H9 (cell line): ENCODE data around the gene GFY. TPM values are rescaled to one million over a fixed set of nuclear protein-coding genes. Genes with fewer than 3 reads are reported as not detected.

ENCODE experiments used
- DNase-seq: peaks from one replicate; pipeline ENCODE4 v3.0.0-alpha.2; 2017
- H2AFZ ChIP-seq: one replicate; pipeline ENCODE4 v1.6.1; 2013; ENCODE audit warnings: mild to moderate bottlenecking, low read length, control low read depth, moderate library complexity
- H2AK5ac ChIP-seq: 2 replicates; pipeline ENCODE4 v1.6.1; 2013; ENCODE audit warnings: low read length, control low read depth, mixed read lengths; ENCODE audit not compliant: insufficient read length
- H2BK120ac ChIP-seq: one replicate; pipeline ENCODE4 v1.6.1; 2013; ENCODE audit warnings: low read depth, mild to moderate bottlenecking, low read length, control low read depth, inconsistent platforms; ENCODE audit not compliant: poor library complexity, severe bottlenecking
- H2BK12ac ChIP-seq: 2 replicates; pipeline ENCODE4 v1.6.1; 2013; ENCODE audit warnings: low read length, control low read depth, mixed read lengths, low read depth; ENCODE audit not compliant: insufficient read length
- H2BK15ac ChIP-seq: 2 replicates; pipeline ENCODE4 v1.6.1; 2013; ENCODE audit warnings: low read depth, low read length, control low read depth
- H2BK20ac ChIP-seq: one replicate; pipeline ENCODE4 v1.6.1; 2013; ENCODE audit warnings: low read depth, mild to moderate bottlenecking, low read length, control low read depth, inconsistent platforms; ENCODE audit not compliant: poor library complexity, severe bottlenecking
- H2BK5ac ChIP-seq: 2 replicates; pipeline ENCODE4 v1.6.1; 2013; ENCODE audit warnings: low read length, control low read depth, mixed read lengths; ENCODE audit not compliant: insufficient read length
- H3K14ac ChIP-seq: 2 replicates; pipeline ENCODE4 v1.6.1; 2013; ENCODE audit warnings: low read length, control low read depth; ENCODE audit not compliant: insufficient read depth
- H3K18ac ChIP-seq: 2 replicates; pipeline ENCODE4 v1.6.1; 2013; ENCODE audit warnings: low read depth, mild to moderate bottlenecking, mixed read lengths, low read length, control low read depth; ENCODE audit not compliant: insufficient read length
- H3K23ac ChIP-seq: 2 replicates; pipeline ENCODE4 v1.6.1; 2013; ENCODE audit warnings: low read length, control low read depth, mixed read lengths, low read depth; ENCODE audit not compliant: insufficient read length
- H3K23me2 ChIP-seq: 2 replicates; pipeline ENCODE4 v1.6.1; 2013; ENCODE audit warnings: low read depth, mild to moderate bottlenecking, mixed read lengths, low read length, control low read depth; ENCODE audit not compliant: insufficient read length, poor library complexity, severe bottlenecking
- H3K27ac ChIP-seq: 2 replicates; pipeline ENCODE4 v1.5.1; 2013; ENCODE audit warnings: low read length, control low read depth, mixed read lengths, low read depth; ENCODE audit not compliant: insufficient read length
- H3K27me3 ChIP-seq: 2 replicates; pipeline ENCODE4 v1.6.1; 2013; ENCODE audit warnings: low read length, control low read depth, inconsistent platforms; ENCODE audit not compliant: insufficient read depth
- H3K4ac ChIP-seq: 2 replicates; pipeline ENCODE4 v1.6.1; 2013; ENCODE audit warnings: low read depth, mild to moderate bottlenecking, control low read depth, inconsistent platforms, low read length, moderate library complexity
- H3K4me1 ChIP-seq: 2 replicates; pipeline ENCODE4 v1.6.1; 2013; ENCODE audit warnings: low read length, control low read depth, inconsistent platforms; ENCODE audit not compliant: insufficient read depth
- H3K4me2 ChIP-seq: 2 replicates; pipeline ENCODE4 v1.6.1; 2013; ENCODE audit warnings: low read length, control low read depth, mixed read lengths; ENCODE audit not compliant: insufficient read length, insufficient read depth
- H3K56ac ChIP-seq: 2 replicates; pipeline ENCODE4 v1.6.1; 2013; ENCODE audit warnings: low read depth, mild to moderate bottlenecking, mixed read lengths, low read length, control low read depth; ENCODE audit not compliant: insufficient read length
- H3K79me1 ChIP-seq: 2 replicates; pipeline ENCODE4 v1.6.1; 2013; ENCODE audit warnings: low read depth, mild to moderate bottlenecking, moderate library complexity, low read length, control low read depth, inconsistent platforms; ENCODE audit not compliant: insufficient read depth, poor library complexity, severe bottlenecking
- H3K79me2 ChIP-seq: 2 replicates; pipeline ENCODE4 v1.6.1; 2013; ENCODE audit warnings: low read length, control low read depth, inconsistent platforms; ENCODE audit not compliant: insufficient read depth
- H3K9ac ChIP-seq: 2 replicates; pipeline ENCODE4 v1.6.1; 2013; ENCODE audit warnings: low read length, control low read depth, mixed read lengths; ENCODE audit not compliant: insufficient read length; ENCODE audit errors: extremely low read depth
- H3K9me3 ChIP-seq: one replicate; pipeline ENCODE4 v1.6.1; 2013; ENCODE audit warnings: low read depth, low read length, inconsistent platforms; ENCODE audit not compliant: control insufficient read depth
- H3T11ph ChIP-seq: one replicate; pipeline ENCODE4 v1.6.1; 2013; ENCODE audit warnings: mild to moderate bottlenecking, low read length, control low read depth, inconsistent platforms
- H4K20me1 ChIP-seq: one replicate; pipeline ENCODE4 v1.6.1; 2013; ENCODE audit not compliant: control insufficient read depth, insufficient read length, insufficient read depth
- H4K5ac ChIP-seq: 2 replicates; pipeline ENCODE4 v1.6.1; 2013; ENCODE audit warnings: low read depth, mild to moderate bottlenecking, mixed read lengths, low read length, control low read depth; ENCODE audit not compliant: insufficient read length
- H4K8ac ChIP-seq: replicated peaks from 2 replicates; pipeline ENCODE4 v1.6.1; 2013; ENCODE audit warnings: low read length, control low read depth, mixed read lengths, low read depth; ENCODE audit not compliant: insufficient read length
- H4K91ac ChIP-seq: 2 replicates; pipeline ENCODE4 v1.6.1; 2013; ENCODE audit warnings: low read depth, mild to moderate bottlenecking, moderate library complexity, mixed read lengths, low read length, control low read depth; ENCODE audit not compliant: insufficient read length
- H3K27ac Mint-ChIP-seq, 3 experiments: 2 replicates in 2 of 3; 3 replicates in 1 of 3; pipeline ENCODE4 v1.8.0; 2020 to 2021; ENCODE audit warnings: mixed read lengths in 3 of 3, mild to moderate bottlenecking in 1 of 3, moderate library complexity in 1 of 3
- H3K27me3 Mint-ChIP-seq: 2 replicates; pipeline ENCODE4 v1.8.0; 2021; ENCODE audit warnings: low read depth, mild to moderate bottlenecking, moderate library complexity, mixed read lengths
- H3K36me3 Mint-ChIP-seq, 3 experiments: 2 replicates in 2 of 3; 3 replicates in 1 of 3; pipeline ENCODE4 v1.8.0; 2020 to 2021; ENCODE audit warnings: low read depth in 3 of 3, mixed read lengths in 3 of 3; ENCODE audit not compliant: insufficient read depth in 1 of 3
- H3K4me1 Mint-ChIP-seq, 2 experiments: 2 replicates each; pipeline ENCODE4 v1.8.0; 2020; ENCODE audit warnings: mixed read lengths in 2 of 2
- H3K4me3 Mint-ChIP-seq, 2 experiments: 2 replicates in 1 of 2; 3 replicates in 1 of 2; pipeline ENCODE4 v1.8.0; 2020 to 2021; ENCODE audit warnings: mild to moderate bottlenecking in 2 of 2, mixed read lengths in 2 of 2, moderate library complexity in 1 of 2
- H3K9me3 Mint-ChIP-seq, 2 experiments: 2 replicates in 1 of 2; 3 replicates in 1 of 2; pipeline ENCODE4 v1.8.0; 2020; ENCODE audit warnings: mild to moderate bottlenecking in 2 of 2, mixed read lengths in 2 of 2, moderate library complexity in 1 of 2
- WGBS: extraction: QIAGEN DNeasy Blood & Tissue Kit; methylation state at CpG from one replicate; pipeline ENCODE4 v1.1.7; 2013; ENCODE audit warnings: missing lambda C conversion rate, low lambda C conversion rate, mixed read lengths; ENCODE audit not compliant: insufficient read length; ENCODE audit errors: extremely low coverage; 5-methylcytosine and 5-hydroxymethylcytosine counted together
- total RNA-seq: library from RNA; stranded (reverse); gene quantifications from 2 replicates; pipeline ENCODE4 v1.2.1, GENCODE V29; 2021
- TF ChIP-seq, protein P1 (sequence below): fragments of 200-600 bp; sonication (generic); conservative IDR thresholded peaks from 3 replicates; pipeline ENCODE4 v1.8.0; 2021; ENCODE audit warnings: antibody characterized with exemption, mild to moderate bottlenecking

Gene GFY
- total RNA-seq, 1 experiment from 2014 or later = 1.3 TPM

DNA sequence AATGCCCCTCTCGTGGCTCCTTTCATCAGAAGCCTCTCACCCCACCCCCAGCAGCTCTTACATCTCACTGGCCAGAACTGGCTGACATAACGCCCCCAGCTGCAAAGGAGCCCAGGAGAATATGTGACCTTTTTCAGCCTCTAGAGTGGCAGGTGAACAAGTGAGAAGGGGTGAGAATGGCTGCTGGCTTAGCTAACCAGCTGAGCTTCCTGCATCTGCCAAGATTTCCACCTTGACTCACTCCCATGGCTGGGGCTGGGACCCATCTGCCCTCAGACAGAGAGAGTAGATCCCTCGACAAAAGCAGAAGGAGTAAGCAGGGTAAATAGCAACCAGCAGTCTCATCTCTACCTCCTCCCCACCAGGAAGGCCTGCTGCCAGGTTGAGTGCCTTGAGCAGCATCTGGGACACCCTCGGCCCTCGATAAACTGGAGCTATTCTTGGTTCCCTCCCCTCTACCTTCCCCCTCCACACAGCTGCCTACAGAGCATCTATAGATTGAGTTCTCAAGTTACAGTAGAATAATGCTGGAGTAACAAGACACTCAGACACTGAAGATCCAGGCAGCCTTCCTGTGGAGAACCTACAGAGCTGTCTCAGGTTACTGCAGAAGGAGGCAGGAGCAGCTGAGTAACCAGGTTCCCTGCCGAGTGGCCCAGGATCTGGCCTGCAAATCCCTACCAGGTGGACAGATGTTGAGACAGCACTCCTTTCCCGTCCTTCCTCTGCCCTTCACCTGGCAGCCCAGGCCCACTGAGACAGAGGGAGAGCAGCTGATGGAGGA is 21.6 kb upstream of the GFY start:
- H2BK5ac ChIP-seq = peak overlapping the region; percentile 9
- TF ChIP-seq, protein P1, sequence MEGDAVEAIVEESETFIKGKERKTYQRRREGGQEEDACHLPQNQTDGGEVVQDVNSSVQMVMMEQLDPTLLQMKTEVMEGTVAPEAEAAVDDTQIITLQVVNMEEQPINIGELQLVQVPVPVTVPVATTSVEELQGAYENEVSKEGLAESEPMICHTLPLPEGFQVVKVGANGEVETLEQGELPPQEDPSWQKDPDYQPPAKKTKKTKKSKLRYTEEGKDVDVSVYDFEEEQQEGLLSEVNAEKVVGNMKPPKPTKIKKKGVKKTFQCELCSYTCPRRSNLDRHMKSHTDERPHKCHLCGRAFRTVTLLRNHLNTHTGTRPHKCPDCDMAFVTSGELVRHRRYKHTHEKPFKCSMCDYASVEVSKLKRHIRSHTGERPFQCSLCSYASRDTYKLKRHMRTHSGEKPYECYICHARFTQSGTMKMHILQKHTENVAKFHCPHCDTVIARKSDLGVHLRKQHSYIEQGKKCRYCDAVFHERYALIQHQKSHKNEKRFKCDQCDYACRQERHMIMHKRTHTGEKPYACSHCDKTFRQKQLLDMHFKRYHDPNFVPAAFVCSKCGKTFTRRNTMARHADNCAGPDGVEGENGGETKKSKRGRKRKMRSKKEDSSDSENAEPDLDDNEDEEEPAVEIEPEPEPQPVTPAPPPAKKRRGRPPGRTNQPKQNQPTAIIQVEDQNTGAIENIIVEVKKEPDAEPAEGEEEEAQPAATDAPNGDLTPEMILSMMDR = no peak
- no peaks in the 10 kb centered on the region for H3K9me3 ChIP-seq
- no peaks in the 10 kb centered on the region for H3K36me3 Mint-ChIP-seq
- H4K91ac ChIP-seq = no peak overlapping the region
- H3K23ac ChIP-seq = no peak overlapping the region
- peaks cover 9% of the 10 kb centered on the region; the same call in 1 of the 2 replicates for H3K4me1 ChIP-seq
- H2BK15ac ChIP-seq = 0 out of 2 replicates have a peak overlapping the region, but pooled peaks have one; percentile 40
- peak overlapping the region; percentile 91 for H3K27ac ChIP-seq
- peak overlapping the region; percentile 55 for H3K18ac ChIP-seq
- peaks cover 2% of the 10 kb centered on the region for H4K20me1 ChIP-seq
- no peak overlapping the region for H4K8ac ChIP-seq
- H3K27me3 ChIP-seq = no peaks in the 10 kb centered on the region
- H3K79me1 ChIP-seq = no peaks in the 10 kb centered on the region
- H3K79me2 ChIP-seq = no peaks in the 10 kb centered on the region
- peak overlapping the region; percentile 32 to 71 for H3K4me3 Mint-ChIP-seq
- no peaks in the 10 kb centered on the region for H3K9me3 Mint-ChIP-seq
- no peak overlapping the region for H2AFZ ChIP-seq
- H2BK12ac ChIP-seq = peak overlapping the region; percentile 58
- H3K27ac Mint-ChIP-seq = peak overlapping the region; percentile 97 to 98 (median 98)
- no CpG with 5 or more reads among the region's 7 CpGs for WGBS
- no peaks in the 10 kb centered on the region for H3K23me2 ChIP-seq
- H2AK5ac ChIP-seq = no peak overlapping the region
- DNase-seq = peak; percentile 96
- H3K27me3 Mint-ChIP-seq = peaks cover 1% of the 10 kb centered on the region; the same call in 1 of the 2 replicates
- no peak overlapping the region for H3K4ac ChIP-seq
- no peak overlapping the region for H4K5ac ChIP-seq
- peak overlapping the region; percentile 87 for H3K14ac ChIP-seq
- no peak overlapping the region for H2BK120ac ChIP-seq
- H3T11ph ChIP-seq = no peak overlapping the region
- peaks cover 42 to 44% of the 10 kb centered on the region in 2 experiments for H3K4me1 Mint-ChIP-seq
- H3K4me2 ChIP-seq = peak overlapping the region; percentile 48
- H2BK20ac ChIP-seq = no peak overlapping the region
- H3K9ac ChIP-seq = peak overlapping the region; percentile 21
- no peak overlapping the region for H3K56ac ChIP-seq
